Retinal pigment epithelial cell (primary cell): ENCODE data around the gene NCS1.
A peak's percentile ranks its signal among the peaks of the same experiment; 100 is the strongest.

ENCODE experiments used
- DNase-seq: peaks from one replicate; pipeline ENCODE4 v3.0.0-alpha.2; 2010; ENCODE audit warnings: low read depth
- H3K4me3 ChIP-seq: 2 replicates; pipeline ENCODE4 v1.5.1; 2011; ENCODE audit warnings: mild to moderate bottlenecking, low read length, control low read depth, moderate library complexity
- TF ChIP-seq, protein P1 (sequence below): conservative IDR thresholded peaks from 2 replicates; pipeline ENCODE4 v1.5.1; 2011; ENCODE audit warnings: low read depth, low read length, control low read depth, inconsistent platforms

NCS1 gene

DNA sequence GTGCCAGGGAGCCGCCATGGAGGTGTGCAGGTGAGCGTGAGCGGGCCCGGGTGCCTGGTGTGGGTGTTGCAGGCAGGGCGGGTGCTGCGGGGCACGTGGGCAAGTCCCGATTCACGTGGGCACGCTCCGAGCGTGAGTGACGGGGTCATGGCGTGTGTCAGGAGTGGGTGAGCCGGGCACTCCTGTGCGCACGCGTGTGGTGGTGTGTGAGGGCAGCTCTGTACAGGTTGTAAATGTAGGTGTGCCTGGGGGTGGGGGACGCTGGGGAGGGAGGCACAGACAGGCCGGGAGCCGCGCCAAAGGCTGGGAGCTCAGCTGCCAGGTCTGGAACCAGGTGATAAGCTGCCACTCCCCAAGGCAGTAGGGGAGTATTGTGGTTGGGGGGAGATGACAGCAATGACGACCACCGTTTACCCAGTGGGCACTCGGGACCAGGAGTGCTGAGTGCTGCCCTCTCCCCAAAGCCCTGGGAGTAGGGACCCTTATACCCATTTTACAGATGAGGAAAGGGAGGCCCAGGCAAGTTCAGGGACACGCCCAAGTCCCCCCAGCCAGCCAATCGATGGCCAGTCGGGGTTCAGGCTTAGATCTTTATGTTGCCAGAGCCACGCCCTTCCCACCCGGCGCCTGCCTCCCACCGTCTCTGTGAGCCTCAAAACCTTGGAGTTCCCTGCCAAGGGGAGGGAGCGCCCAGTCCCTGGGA lies 9.6 kb downstream of the NCS1 start:
- TF ChIP-seq, protein P1, sequence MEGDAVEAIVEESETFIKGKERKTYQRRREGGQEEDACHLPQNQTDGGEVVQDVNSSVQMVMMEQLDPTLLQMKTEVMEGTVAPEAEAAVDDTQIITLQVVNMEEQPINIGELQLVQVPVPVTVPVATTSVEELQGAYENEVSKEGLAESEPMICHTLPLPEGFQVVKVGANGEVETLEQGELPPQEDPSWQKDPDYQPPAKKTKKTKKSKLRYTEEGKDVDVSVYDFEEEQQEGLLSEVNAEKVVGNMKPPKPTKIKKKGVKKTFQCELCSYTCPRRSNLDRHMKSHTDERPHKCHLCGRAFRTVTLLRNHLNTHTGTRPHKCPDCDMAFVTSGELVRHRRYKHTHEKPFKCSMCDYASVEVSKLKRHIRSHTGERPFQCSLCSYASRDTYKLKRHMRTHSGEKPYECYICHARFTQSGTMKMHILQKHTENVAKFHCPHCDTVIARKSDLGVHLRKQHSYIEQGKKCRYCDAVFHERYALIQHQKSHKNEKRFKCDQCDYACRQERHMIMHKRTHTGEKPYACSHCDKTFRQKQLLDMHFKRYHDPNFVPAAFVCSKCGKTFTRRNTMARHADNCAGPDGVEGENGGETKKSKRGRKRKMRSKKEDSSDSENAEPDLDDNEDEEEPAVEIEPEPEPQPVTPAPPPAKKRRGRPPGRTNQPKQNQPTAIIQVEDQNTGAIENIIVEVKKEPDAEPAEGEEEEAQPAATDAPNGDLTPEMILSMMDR, result no peak
- DNase-seq, result no peak
- H3K4me3 ChIP-seq, result no peak overlapping the region

DNA sequence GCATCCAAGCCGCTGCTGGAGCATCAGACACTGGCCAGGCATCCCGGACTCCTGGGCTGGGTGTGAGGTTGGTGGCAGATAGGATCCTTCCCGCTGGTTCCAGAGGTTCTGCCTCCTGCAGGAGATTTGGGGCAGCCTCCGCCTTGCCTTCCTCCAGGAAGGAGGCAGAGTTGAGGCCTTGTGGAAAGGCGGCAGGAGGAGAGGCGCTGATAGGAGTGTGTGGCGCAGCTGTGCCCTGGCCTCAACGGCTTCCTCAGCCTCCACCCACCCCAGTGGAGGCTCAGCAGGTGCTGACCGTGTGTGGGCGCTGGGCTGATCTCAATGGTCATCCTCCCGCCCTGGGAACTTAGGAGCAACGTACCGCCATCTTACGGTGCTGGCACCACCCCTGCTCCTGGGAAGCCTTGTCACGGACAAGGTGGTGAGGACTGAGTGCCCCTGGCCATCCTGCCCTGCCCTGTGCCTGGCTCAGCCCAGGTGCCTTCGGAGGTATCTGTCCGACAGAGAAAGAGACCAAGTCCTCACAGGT lies 10.2 kb downstream of the NCS1 start:
- H3K4me3 ChIP-seq, result no peak overlapping the region
- no peak for DNase-seq
- TF ChIP-seq, protein P1, result no peak

DNA sequence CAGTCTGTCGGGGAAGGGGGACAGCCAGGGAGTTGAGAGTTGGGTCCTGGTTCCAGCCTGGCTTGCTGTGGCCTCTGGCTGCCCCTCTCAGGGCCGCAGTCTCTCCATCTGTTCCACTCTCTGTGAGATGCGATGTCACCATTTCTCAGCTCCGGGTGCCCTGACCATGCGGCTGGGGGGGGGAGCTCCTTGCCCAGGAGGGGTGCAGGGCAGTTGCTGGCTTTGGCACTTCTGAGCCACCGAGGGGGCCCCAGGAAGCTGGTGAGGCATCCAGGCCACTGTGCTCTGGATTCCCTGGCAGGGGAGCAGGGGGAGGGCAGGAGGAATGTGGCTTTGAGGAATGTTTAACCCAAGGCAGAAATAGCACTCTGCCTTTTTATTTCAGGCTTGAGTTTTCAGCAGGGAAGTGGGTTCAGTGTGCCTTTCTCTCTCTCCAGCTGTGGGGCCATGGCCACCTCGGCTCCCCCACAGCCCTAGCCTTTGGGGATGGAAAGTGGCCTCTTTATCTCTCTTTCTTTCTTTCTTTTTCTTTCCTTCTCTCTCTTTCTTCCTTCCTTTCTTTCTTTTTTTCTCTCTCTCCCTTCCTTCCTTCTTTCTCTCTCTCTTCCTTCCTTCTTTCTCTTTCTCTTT lies 11.0 kb downstream of the NCS1 start:
- TF ChIP-seq, protein P1, result no peak
- peak; percentile 47 for DNase-seq
- peak overlapping the region; percentile 8 for H3K4me3 ChIP-seq

DNA sequence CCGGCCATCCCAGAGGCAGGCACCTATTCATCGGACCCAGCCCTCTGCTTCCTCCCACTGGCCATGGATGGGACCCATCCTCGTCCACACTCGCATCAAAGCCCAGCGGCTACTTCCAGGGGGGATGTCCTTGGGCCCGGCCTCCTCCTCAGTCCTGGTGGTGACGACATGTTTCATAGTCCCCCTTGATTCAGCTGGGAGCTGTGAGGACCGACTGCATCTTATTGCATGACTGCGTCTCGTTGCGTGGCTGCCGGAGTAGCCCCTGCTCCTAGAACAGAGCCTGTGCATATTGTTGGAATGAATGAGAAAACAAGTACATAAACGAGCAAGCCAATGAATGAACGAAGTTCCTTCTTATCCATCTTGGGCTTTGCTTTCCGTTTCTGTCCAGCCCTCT lies 12.8 kb downstream of the NCS1 start:
- H3K4me3 ChIP-seq, result no peak overlapping the region
- TF ChIP-seq, protein P1, result no peak
- DNase-seq, result no peak

DNA sequence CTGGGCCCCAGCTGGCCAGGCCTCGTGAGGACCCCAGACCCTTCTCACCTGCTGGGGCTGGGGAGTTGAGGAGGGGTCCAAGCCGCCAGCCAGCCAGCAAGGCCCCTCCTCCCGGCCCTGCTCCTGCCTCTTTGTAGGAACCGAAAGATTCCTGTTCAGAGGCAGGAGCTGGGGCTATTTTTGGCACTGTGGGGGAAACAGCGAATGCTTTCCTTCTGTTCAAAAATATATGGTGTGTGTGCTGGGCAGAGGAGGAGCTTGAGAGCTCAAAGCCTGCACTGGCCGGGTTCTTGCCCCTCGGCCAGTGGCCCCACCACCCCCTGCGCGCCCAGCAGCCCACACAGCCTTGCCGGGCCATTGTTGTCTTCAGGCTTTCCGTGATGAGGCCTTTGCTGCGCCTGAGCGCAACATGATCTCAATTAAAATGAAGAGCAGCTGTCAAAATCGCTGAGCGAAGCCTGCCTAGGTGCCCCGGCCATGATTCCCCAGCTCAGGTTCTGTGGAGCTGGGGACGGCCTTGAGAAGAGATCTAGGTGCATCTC lies 13.4 kb downstream of the NCS1 start:
- TF ChIP-seq, protein P1, result no peak
- H3K4me3 ChIP-seq, result no peak overlapping the region
- no peak for DNase-seq

DNA sequence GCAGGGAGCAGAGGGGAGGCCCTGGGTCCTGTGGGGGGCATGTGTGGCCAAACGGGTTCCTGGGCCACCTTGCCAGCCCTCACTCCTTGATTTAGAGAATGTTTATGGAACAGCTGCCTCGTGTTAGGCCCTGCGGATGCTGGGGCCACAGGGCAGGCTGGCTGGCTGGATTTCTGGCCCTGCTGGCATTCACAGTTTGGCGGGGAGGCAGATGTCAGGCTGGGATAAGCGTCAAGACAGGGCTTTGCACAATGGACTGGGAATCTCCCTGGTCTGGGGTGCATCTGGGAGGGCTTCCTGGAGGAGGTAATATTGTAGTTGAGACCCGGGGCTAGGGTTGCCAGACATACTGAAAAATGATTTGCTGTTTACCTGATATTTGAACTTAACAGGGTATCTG lies 13.8 kb downstream of the NCS1 start:
- TF ChIP-seq, protein P1, result no peak
- H3K4me3 ChIP-seq, result no peak overlapping the region
- DNase-seq, result no peak
